Activated effector memory CD4-positive, alpha-beta T cell treated with anti-CD3 and anti-CD28 coated beads, Interleukin-2, amount 50 U/mL, for 16 hours (primary cell): Measurements from ENCODE around the gene LRFN4.

Experiments used
- DNase-seq: peaks from one replicate; pipeline ENCODE4 v3.0.0-alpha.2; 2020

Gene LRFN4

DNA sequence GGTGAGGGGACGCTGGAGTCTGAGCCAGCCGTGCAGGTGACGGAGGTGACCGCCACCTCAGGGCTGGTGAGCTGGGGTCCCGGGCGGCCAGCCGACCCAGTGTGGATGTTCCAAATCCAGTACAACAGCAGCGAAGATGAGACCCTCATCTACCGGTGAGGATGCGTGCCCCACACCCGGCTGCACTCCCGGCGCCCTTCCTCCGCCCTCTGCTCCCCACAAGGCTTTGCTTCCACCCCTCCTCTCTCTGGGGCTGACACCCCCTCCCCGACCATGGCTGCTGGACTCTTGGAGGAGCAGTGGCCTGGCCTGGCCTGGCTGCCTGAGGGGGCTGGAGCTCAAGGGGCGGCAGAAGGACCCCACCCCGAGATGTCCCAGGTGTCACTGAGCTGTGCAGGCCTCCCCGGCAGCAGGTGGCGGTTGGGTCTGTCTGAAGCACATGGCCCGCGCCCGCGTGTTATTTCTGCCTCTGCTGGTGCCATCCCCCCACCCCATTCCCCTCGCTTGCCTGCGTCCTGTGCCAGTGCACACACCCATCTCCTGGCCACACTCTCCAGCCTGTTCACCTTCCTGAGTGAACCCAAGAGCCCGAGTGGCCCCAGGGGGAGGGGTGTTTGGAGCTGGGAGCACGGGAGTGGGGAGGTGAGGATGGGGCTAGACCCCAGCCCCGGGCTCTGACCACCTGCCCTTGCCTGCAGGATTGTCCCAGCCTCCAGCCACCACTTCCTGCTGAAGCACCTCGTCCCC is 2.2 kb downstream of the LRFN4 start:
- no peak for DNase-seq

- no peak for DNase-seq
Observed at GRCh38 chr11:66859686-66860448, 3.0 kb downstream of the LRFN4 start.

- DNase-seq = no peak
Observed at GRCh38 chr11:66860449-66860831, 3.6 kb downstream of the LRFN4 start.

DNA sequence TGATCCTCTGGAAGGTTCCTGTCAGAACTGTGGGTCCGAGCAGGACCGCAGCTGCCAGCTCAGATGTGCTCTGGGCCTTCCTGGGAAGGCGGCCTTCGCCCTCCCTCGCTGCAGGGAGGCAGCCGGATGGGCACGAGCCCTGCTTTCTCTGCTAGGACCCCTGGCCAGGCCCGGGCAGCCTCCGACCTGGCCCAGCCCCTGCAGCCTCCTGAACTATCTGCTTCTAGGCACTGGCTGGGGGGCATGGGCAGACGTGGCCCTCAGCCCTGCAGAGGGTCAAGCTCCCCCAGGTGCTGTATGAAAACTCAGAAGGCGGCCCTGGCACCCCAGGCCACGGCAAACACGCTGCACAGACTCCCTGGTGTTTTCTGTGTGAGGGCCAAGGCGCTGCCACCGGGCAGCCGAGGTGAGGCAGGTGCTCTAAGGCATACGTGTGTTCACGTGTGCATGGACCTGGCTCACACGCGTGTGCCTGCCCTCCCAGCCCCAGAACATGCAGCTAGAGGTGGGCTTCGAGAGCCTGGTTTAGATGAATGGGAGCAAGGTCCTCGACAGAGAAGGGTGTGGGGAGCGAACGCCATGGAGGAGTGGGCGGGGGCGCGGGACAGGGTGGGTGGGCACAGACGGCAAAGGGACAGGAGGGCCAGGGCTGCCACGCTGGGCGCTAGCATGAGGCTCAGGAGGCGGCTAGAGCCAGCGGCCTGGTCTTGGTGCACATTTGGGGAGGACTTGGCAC is 4.3 kb downstream of the LRFN4 start:
- DNase-seq = no peak

DNA sequence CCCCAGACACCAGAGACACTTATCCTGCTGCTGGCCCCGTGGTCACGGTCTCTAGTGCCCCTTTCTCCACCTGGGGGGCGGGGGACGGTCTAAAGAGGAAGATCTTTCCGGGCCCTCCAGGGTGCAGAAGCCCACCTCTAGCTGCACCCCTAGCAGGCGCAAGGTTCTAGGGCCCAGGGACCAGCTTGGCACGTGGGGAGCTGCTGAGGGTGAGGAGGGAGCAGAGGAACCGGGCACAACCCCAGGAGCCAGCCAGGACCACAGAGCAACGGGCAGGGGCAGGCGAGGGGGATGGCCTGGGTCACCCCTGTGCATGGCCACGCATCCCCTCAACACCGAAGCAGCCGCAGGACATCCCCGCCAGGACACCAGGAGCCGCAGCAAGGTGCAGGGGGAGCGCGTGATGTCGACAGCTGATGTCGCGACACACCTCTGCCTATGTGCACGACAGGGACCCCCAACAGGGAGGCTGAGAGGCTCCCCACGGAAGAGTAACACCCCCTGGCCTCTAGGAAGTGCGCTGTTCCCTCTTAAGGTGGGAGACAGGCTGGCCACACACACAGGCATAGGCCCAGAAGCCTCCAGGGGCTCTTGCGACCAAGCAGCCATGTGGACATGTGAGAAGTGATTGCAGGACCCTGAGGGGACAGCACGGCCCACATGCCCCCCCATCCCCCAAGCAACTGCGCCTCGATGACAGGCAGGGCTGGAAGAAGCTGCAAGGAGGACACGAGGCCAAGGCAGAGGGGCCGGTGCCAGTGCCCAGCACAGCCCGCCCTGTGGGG is 5.1 kb downstream of the LRFN4 start:
- DNase-seq = no peak

DNA sequence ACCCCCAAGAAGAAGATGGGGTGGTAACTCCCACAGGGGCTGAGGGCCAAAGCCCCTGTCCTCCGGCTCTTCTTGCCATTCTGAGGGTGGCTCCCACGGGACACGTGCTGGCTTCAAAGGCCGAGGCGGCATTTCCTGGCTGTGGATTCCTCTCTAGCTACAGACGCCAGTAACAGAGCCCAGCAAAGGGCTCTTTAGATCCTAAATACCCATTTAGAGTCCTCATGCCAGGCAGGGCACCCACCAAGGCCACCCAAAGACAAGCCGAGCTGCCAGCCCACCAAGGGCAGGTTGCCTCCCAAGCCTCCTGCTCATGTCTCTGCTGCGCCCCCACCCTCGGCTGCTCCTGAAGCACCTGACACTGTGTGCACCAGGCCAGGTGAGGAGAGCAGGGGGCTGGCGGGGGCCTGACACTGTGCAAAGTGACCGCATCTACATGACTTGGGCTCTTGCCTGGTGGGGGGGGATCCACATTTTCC is 5.7 kb downstream of the LRFN4 start:
- DNase-seq = no peak

GRCh38 chr11:66863428-66864125 is 6.7 kb downstream of the LRFN4 start:
- no peak for DNase-seq

DNA sequence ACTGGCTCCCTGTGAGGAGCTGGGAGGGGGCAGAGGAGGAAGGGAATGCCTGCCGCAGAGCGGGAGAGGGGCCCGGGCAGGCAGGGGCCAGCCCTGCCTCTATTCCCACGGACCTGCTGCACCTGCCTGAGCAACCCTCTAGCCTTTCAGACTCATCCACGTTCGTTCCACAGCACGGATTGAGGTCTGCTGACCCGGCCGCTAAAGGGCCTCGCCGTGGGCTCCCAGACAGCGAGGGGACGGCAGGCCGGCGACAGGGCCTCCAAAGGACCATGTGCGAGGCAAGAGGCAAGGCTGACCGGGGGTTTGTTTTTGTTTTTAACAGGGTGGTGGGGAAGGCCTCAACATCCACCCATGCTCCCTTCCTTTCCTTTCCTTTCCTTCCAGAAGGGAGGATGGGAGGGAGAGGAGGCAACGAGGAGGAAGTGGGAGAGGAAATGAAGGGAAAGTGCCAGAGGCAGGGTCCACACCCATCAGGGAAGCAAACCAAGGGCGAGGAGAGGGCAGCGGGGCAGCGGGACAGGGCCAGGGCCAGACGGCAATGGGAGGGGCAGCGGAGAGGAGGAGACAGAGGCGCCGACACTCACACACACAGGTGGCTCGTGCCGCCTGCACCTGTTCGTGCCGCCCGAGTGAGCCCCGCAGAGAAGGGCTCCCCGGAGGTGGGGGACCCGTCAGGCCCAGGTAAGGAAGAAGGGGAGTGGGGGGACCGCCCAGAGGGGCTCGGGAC is 7.5 kb downstream of the LRFN4 start:
- DNase-seq = no peak

DNA sequence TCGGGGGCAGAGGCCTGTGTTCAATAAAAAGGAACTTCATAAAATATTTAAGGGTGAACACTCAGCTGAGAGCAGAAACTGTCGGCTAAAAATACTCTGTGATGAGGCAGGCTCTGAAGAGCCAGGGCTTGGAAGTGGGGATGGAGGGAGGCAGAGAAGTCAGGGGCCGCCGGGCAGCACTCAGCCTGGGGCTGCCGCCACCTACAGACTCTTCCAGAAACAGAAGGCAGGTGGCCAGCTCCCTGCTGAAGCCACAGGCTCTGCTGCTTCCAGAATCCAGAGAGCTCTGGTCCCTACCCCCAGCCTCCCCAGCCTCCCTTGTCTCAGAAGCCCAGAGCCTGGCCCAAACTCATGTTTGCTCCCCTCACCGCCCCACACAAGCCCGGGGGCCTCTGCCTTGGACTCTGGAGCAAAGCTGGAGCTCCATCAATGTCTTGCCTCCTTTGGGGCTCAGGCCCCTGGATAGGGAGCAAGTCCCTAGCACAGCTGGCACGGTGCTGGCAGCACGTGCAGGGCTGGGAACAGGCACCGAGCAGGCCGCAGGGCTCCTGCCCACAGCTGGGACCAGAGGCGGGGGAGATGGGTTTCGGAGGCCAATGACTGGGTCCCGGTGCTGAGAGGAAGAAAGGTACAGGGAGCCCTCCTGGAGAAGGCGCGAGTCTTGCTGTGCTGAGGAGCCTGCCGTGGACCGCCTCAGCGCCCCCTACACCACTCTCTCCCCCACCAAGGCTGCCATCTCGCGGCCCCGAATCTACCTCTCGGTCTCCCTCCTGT is 8.2 kb downstream of the LRFN4 start:
- DNase-seq = no peak

DNA sequence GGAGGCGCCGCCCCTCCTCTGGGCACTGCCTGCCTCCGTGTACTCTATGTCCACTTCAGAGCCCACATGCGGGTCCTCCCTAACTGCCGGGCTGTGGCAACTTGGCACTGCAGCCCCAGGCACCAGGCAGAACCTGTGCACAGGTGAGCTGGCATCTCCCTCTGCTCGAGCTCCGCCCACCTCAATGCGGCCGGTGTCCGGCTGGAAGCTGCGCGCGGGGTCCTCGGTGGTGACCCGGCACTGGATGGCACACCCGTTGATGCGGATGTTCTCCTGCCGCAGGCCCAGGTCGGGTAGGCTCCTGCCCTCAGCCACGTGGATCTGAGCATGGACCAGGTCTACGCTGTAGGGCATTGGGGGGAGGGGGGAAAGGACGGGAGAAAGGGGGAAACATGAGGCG is 9.1 kb downstream of the LRFN4 start:
- no peak for DNase-seq

GRCh38 chr11:66866511-66866986 is 9.7 kb downstream of the LRFN4 start:
- no peak for DNase-seq

DNA sequence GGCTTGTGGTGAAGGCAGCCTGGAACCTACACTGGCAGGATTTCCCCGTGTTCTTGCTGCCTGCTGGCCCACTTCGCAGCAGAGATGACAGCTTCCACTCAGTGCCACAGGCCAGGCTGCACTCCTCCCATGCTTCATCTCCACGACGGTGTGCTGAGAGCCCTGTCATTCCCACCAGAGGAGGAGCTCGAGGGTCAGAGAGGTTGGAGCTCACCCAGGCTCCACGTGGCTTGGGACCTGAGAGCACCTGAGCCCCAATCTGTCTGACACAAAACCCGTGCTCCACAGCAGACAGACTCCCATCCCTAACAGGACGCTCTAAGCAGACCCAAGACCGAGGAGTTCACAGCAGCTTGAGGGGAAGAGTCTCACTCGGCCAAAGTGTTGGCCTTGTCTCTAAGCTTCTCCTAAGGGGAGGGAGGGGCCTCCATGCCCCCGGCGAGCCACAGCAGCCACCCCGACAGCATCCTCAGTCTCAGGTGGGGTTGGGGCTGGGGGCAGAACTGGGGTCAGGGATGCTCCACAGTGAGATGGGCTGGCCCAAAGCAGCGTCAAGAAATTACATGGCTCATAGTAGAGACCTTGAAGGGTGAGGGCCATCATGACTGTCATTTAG is 10.7 kb downstream of the LRFN4 start:
- no peak for DNase-seq

DNA sequence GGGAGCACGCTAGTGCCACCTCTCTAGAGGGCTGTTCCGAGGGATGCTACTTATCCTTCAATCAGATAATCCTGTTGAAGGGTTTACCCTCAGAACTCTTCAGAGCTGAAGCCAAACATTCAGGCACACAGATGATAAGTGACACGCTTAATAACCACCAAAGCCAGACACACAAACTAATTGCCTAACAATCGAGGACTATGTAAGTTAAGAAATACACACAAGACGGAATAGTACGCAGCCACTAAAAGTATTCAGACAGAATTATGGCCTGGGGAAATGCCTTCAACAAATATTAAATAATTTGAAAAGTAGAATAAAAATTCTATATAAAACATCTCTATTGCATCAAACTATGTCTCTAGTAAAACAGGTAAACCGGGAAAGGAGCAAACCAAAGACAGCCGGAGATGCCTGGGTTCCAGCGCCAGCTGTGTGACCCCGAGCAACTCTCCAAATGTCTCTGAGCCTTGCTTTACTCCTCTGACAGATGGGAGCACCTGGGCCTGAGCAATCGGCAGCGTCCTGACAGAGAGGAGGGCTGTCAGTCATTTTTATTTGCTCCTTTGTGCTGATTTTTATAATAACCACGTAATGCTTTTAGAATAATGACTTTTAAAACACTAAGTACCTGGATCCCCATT is 11.3 kb downstream of the LRFN4 start:
- no peak for DNase-seq

GRCh38 chr11:66868726-66869566 is 12.1 kb downstream of the LRFN4 start:
- DNase-seq = peak; percentile 93

- DNase-seq = no peak
Observed at GRCh38 chr11:66869567-66869870, 12.7 kb downstream of the LRFN4 start.

- DNase-seq = no peak
Observed at GRCh38 chr11:66870131-66870530, 13.3 kb downstream of the LRFN4 start.

GRCh38 chr11:66870616-66871520 is 14.0 kb downstream of the LRFN4 start:
- no peak for DNase-seq

DNA sequence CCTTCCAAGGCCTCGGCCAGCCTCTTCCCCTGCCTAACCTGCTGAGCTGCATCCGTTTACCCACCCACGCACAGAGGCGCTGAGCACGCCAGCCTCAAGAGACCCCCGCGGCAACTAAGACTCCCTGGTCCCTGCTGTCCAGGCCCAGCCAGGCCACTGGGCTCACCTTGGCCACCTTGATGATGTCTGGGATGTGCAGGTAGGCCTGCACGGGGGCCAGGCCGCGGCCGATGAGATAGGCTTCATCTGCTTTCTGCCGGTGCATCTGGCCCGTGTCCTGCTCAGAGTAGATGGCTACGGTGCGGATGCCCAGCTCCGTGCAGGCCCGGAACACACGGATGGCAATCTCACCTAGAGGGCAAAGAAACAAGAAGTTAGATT is 14.6 kb downstream of the LRFN4 start:
- DNase-seq = no peak
